ENCODE data around the gene RAB28.

RAB28 gene

DNA sequence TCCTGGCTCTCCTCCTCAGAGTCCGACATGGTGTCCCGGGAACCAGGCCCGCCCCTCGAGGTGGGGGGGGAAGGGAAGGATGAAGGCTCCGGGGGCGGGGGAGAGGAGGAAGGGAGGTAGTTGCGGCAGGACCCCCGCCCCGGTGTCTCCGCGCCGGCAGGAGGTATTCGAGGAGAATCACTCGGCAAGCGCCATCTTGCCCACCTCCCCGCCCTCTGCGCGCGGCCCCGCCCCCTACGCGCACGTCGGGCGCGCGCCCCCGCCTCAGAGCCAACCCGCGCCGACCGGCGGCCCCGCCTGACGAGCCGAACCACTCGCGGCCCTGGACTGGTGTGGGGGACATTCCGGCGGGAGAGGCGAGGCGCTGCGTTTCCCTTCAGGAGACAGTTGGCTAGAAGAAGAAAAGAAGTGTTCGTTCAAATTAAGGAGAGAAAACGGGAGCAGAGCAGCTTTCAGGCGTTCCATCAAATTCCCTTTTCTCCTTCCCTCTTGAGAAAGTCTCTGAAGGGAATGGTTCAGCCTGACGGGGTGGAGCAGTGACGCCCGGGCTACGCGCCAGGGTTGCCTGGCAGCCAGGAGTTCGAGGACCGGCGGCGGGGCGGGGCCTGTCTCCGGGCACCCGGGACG is at the start of gene RAB28:
Gene RAB28 (minus strand): TSS at position 219 of the 627 bp plus-strand sequence.
- peak; percentile 89 for DNase-seq (ENCODE audit: low read depth)

DNA sequence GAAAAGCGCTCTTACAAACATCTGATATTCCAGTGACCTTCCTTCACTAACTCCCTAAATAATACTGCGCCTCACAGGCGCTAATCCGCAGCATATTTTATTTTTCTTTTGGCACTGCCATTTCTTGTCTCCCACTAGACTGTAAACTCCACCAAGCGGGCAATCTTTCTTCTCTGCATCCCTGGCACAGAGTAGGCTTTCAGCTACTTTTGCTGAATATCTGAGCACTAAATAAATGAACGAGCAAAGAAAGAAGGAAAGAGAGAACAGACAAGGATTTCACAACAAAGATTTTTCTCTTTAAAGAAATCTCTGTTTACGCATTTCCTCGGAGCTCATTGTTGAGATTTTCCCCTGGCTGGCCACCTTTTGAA is 47.5 kb upstream of the RAB28 start:
- DNase-seq (ENCODE audit: low read depth) = no peak

DNA sequence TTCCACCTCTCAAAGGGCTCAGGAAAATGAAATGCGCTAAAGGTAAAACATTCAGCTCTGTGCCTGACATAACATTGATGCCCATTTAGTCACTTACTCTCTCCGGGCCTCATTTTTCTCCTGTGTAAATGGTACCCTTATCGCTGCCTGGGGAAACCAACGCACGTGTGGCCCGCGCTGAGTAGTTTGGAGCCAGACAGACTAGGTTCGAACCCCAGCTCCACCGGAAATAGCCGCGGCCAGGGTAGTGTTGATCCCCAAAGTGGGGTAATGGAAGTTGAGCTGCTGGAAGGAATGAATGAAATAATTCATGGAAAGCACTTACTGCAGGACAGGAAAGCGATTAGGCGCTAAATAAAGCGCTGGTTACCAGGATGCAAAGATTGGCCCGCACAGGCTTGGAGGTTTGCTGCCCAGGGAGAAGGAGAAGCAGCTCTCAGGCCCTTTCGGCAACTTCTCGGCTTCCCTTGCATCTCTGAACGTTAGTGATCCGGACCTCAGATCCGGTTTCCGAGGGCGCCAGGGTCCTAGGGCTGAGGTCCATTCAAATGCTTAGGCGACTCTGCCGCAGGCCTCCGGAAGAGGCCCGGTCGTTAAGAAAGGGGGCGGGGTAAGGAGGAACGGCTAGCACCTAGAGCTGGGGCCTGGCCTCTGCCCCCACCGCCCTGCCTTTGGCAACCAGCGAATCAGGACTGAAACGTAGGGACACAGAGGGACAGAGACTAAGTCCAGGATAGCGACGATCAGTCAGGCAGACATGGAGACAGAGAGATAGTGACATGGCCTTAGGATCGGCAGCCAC is 46.9 kb upstream of the RAB28 start:
- DNase-seq (ENCODE audit: low read depth) = no peak

DNA sequence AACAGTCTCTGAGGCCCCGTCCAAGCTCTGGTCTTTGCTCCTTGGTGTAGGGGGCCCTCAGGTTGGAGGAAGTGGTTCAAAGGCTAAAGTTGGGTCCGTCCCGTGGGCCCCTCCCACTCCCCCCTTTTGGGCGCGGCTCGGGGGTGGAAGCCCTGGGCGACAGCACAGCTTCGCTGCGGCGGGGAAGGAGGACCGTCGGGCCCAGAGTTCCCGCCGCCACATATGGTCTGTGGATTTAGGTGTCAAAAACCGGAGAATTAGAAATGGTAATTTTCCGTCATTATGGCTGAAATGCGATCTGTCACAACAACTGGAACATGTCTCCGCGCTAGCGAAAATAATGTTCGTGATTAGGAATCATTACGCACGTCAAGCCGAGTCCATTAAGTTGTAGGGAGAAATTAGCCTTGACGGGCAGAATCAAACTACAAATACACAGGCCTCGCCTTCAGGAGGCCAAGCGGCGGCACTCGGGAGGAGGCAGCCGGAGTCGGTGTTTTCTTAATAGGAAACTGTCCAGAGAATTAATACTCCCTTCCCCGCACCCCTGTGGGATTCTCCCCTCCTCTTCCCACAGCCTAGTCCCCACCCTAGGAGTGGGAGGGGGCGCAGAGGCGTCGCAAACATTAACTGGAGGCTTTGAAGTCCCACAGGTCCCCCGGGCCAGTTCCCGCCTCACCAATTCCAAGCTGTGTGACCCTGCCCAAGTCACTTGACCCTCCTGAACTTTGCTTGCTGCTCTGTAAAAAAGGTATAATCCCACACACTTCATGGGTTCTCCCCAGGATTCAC is 45.2 kb upstream of the RAB28 start:
- no peak for DNase-seq (ENCODE audit: low read depth)

DNA sequence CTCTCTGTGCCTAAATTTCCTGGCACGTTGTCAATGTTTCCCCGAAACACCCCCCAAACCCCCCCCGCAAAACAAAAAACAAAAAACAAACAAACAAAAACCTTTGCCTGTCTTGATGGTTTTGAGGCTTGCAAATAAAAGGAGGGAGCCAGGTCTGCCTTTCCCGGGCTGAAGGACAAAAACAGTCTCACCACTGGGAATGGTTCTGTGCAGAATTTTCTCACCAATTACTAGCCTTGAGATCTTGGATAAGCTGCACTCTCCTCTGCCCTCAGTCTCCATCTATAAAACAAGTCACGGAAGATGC is 44.6 kb upstream of the RAB28 start:
- no peak for DNase-seq (ENCODE audit: low read depth)

DNA sequence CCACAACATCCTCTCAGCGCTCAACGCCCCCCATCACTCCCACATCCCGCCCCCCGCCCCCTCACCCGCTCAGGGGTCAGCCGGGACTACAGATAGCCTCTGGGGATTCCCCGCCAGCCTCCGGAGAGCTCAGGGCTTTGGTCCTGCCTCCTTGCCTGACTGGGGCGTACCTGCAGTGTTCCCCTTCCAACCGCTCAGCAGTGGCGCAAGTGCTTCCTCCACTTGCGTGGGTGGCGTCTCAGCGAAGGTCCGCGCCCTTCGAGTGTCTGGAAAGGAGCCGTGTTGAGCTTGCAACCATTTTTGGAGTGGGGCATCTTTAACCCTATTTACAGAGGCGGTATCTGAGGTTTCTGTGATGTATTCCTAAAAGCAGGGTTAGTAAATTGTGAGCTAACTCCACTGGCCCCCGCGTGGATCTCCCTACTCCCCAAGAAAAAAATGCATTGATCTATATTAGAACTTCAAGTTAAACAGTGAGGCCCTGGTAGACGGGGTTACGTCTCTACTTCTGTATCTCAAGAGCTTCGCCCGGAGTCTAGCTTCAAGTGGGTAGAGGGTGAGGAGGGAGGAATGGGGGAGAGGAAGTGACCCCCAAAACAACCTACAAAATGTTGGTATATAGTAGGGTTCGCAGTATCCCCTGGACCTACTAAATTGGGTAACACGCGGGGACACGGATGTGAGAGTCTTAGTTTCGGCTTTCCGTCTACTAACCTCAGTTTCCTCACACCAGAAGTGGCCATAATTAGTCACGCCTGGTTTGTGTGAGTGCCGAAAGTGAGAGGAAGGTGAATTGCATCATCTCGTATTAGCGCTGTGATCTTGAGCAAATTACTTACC is 44.1 kb upstream of the RAB28 start:
- DNase-seq (ENCODE audit: low read depth) = no peak

DNA sequence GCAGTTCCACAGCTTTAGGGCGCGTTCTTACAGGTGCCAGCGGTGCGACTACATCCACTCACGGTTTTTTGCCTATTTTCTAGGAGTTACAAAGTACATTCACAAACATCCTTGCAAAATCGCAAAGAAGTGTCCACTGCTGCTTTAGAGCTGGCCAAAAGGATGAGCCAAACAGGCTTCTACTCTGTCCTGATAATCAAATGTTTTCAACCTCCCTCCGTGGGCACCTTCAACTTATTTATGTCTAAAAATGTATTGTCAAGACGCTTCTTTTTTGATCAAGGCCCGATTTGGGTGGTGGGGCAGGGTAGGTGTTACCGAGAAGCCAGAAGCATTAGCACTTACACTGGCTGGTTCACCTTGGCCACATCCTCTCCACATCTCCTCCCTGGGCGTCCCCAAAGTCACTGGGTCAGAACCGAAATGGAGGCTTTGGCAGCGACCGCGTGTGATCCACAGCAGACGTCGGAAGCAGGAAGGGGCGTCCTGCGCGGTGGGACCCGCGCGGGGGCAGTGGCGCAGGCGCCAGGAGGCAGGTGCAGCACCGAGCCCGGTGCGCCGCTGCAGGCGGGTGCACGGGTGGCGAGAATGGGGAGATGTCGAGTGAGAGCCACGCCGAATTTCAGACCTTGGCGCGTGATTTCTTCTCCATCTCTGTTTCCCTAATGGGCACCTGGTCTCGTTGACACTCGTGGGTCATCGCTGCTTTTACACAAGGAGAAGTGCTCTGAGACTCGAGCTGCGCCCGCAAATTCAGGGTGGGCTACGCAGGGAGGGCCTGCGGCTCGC is 43.2 kb upstream of the RAB28 start:
- no peak for DNase-seq (ENCODE audit: low read depth)

DNA sequence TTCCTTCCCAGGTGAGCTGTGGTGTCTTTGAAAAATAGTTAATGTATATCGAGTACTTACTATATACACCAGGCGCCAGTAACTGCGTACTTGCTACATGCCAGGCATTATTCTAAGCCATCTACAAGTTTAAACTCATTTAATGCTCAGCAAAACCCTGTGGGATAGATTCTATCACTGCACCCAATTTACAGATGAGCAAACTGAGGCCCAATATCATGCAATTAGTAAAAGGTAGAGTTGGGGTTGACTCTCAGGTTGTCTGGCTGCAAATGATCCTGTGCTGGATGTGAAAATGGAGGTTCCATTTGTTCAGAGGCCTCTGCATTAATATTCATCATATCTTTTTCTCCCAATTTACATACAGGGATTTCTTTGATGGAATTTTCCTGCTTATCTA is 42.5 kb upstream of the RAB28 start:
- DNase-seq (ENCODE audit: low read depth) = no peak

DNA sequence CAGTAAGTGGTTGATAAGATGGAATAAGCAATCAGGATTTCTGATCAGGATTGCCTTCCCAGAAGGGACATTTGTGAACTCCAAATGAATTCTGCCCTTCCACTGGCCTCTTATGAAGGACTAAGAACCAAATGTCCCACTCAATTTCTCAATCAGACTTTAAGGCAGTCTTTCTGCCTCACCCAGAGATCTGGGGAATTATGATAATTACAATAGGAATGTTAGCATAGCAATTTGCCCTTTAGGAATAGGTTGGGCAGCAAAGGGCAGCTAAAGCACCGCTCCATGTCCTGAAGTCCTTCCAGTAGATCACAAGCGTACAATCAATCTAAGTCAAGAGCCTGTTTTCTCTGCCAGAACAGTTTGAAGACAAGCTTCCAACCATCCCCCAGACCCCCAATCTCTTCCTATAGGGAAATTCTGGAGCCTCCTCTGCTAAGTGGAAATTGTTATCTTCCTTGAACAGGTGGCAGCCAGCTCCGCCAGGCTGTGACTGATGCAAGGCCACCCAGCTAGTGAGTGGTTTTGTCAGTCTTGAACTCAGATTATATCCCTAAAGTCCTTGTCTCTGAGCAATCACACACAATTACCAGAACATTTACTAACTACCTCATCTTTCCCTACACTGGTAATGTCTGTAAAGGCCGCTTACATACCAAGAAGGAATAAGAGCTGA is 41.6 kb upstream of the RAB28 start:
- no peak for DNase-seq (ENCODE audit: low read depth)

DNA sequence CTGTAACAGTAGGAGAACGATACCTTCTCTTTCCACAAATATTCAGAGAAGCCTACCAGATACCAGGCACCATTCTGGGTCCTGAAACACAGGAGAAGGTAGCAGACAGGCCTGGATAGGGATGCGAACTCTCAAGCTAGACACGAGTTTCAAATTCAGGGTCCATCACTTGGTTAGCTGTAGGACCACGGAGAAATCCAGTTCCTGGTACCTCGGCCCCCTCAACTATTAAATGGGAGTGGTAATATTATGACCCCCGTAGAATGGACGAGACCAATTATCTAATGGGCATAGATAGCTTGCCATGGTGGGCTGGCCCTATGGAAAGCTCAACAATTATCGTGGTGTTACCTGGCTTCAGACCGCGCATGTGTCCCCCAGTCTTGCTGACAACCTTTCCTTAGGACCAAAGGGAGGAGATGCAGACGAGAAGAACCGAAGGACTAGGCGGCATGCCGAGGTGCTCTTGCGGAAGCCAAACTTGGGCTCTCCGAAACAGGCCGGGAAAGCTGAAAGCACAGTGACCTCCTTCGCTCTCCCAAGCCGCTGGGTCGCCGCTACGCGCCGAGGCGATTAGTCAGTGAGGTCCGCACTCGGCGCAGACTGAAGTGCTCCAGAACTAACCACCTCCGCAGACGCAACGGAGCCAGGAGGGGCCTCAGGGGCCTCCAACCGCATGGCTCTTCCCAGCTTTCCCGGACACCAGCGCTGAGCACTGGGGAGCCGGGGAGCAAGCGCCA is 40.5 kb upstream of the RAB28 start:
- DNase-seq (ENCODE audit: low read depth) = no peak

DNA sequence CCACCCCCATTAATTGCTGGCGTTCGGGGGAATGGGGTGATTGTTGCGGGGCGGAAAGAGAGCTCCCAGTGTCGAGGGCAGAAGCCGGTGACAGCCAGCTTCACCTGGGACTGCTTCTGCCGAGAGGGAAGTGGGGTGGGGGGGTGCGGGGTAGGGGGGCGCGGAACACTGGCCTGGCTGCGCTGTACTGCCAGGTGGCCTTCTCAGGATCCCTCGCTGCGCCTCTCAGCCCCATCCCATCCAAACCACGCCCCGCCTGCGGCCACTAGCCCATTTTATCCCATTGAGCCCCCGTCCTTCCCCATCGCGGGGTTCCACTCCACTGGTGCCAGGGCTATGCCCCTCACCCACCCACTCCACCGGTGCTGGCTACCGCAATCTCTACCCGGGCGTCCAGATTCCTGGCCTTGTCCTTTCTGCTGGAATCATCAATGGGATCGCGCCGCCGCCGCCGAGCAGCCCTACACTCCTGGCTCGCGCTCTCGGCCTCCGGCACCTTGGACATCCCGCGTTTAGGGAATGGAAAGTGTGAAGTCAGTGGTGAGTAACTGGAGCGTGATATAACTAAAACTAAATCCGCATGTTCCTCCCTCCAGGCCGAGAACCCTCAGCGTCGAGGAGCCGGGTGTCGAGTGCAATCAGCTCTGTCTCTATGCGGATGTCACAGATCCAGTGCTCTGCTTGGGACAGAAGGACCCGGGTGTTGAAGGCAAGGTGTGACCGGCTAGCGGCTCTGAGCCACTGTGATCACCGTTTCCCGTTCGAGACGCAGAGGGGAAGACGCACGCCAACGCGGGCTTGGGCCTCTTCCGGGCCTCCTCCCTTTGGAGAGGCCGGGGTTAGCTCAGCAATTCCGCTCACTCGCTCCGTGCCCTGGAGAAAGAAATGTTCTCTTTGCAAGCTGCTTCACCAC is 39.7 kb upstream of the RAB28 start:
- DNase-seq (ENCODE audit: low read depth) = no peak

DNA sequence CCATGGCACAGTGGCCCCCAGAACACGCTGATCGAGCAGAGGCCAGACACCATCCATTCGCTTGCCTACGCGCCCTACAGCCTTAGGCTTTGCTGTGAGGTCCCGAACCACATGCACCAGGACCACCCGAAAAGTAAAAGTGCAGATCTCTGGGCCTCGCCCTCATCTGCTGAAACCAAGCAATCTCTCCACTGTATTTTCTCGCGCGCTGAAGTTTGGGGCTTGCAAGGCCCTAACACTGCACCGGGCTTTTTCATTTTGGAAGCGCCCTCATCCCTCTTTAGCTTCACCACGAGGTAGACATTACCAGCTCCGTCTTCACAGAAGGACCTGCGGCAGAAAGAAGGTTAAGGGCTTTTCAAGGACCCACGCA is 39.0 kb upstream of the RAB28 start:
- DNase-seq (ENCODE audit: low read depth) = no peak

DNA sequence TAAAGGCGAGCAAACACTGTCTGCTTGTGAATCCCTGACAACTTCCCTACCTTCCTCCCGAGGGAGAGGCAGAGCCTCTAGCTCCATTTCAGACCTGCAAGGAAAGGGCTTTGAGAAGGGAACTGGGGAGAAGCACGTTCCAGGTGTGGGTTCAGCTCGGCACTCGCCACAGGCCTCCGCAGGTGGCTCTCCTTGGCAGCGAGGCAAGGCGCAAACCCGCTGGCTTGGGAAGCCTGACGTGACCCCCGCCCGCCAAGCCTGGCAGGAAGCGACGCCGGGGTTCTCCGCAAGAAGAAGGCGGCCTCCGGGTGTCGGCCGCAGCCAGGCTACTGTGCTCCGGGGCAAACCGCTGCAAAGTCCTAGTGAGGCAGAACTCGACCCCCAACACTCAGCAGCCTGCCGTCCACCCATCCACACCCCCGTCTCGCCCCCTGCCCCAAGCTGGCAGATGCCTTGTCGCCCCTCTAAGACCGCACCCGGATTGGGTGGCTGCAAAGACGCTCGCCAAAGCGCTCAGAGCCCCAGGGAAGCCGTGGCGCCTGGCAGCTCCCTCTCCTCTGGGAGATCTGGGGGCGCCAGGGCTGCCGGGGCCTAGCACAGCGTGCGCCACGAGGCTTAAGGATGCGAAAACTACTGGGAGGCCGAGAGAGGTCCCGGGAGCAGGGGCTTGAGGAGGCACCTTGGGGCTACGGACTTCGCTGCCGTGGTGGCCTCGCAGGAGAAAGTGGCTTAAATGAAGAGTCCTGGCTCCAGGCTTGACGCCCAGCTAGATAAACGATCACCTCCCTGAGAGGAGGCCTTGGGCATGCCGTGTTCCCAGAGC is 38.4 kb upstream of the RAB28 start:
- no peak for DNase-seq (ENCODE audit: low read depth)

DNA sequence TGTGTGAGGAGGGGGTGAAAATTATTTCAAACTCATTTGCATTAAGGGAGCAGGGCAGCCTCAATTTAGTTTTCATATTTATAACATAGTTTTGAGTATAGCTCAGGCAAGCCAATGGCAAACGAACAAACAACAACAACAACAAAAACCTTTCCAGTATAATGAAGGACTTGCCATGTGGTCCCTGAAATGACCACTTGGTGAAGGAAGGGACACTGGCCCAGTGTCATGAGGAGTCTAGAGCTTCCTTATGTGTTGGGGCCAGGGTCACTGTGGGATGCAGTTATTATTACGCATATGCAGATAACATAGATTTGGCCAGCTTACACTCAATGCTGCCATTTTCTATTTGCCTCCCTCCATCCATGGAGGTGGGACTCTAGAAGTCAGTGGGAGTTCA is 36.9 kb upstream of the RAB28 start:
- no peak for DNase-seq (ENCODE audit: low read depth)

DNA sequence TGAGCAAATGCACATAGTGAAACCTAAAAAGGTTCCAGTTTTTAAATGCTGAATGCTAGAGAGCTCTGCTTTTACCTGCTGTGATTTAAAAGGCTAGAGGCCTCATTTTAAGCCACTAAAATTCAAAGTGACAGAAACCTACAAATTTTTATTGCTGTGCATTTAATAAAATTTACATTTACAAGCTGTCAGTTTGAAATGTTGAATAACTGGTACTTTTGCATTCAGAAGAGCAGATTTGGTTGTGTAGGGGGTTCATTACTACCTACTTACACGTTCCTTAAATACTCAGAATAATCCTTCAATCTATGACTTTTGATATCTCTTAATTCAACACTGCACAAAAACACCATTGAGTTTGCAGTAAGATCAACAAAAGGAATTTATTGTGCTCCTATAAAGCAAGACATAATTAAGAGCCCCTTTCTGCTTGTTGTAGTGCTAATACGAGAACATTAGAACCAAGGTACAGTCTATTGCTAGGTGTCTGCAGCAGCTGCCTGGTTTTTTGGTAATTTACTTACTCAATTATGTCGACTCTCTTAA is 32.2 kb upstream of the RAB28 start:
- DNase-seq (ENCODE audit: low read depth) = no peak

DNA sequence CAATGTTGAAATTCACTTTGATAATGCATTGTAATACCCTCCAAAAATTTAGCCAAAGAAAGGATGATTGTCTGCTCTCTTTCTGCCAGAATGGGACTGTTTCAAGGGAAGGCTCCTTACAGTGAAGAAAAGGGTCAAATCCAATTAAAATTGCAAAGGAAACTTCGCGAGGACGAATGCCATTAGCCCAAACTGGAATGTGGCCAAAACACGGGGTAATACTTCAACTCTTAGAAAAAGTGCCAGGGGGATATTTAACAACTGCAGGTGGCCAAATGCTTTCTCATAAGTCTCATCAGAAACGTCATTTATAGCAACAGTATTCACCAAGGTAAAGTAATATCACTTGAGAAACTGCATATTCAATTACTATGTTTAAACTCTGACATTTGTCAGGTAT is 31.1 kb upstream of the RAB28 start:
- no peak for DNase-seq (ENCODE audit: low read depth)

DNA sequence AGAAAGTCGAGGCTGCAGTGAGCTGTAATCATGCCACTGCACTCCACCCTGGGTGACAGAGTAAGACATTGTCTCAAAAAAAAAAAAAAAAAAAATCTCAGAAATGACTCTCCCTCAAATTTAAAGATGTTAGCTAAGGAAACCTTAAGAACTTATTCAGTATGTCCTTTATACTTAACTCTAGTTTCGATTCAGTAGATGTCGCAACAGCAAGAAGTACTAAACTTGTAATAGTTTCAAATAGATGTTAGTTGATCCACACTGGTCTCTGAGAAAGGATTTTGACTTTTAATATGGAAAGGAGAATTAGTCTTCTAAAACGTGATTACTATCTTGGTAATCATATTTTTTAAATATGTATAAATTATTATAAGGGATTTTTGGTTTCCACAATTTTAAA is 30.6 kb upstream of the RAB28 start:
- no peak for DNase-seq (ENCODE audit: low read depth)

DNA sequence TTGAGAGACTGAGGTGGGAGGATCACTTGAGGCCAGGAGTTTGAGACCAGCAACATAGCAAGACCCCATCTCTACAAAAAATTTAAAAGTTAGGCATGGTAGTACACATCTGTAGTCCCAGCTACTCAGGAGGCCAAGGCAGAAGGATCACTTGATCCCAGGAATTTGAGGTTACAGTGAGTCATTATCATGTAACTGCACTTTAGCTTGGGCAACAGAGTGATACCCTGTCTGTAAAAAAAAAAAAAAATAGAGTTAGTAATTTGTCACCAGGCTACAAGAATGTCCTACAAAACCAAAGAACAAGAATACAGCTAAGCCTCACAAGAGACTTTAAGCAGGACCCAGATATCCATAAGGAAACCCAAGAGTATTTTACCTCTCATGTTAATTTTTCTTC is 27.0 kb upstream of the RAB28 start:
- DNase-seq (ENCODE audit: low read depth) = no peak
